OCI-LY3 (cell line): ENCODE results near the gene LARGE1.

Source experiments
- CTCF ChIP-seq: fragments of 200-600, 300-600 bp; sonication (generic); IDR thresholded peaks from 2 replicates; pipeline ENCODE4 v1.5.1; 2014; ENCODE audit warnings: antibody characterized with exemption, low read length, low read depth
- EZH2phosphoT487 ChIP-seq: fragments of 200-600 bp; shearing (Covaris generic); IDR thresholded peaks from 2 replicates; pipeline ENCODE4 v1.6.1; 2018; ENCODE audit warnings: antibody characterized with exemption, mixed run types, low read depth

GRCh38 chr22:33600595-33600994 is 319.7 kb downstream of the LARGE1 start:
- TF ChIP-seq CTCF (no peak), EZH2phosphoT487 (no peak)
